Large intestine (tissue), 3 donors: Measurements from ENCODE around the gene CEP131. TPM values are rescaled to one million over a fixed set of nuclear protein-coding genes. Genes with fewer than 3 reads are reported as not detected.

Experiments used
- DNase-seq, 2 donors: peaks; one replicate each; pipeline versions ENCODE4 v3.0.0 to v3.0.0-alpha.2; 2013
- H3K27ac ChIP-seq: one replicate; pipeline ENCODE4 v1.5.1; 2013; ENCODE audit warnings: low read length
- H3K27me3 ChIP-seq: 2 replicates; pipeline ENCODE4 v1.6.1; 2013; ENCODE audit warnings: low read length; ENCODE audit not compliant: control insufficient read depth, insufficient read depth
- H3K36me3 ChIP-seq: 2 replicates; pipeline ENCODE4 v1.6.1; 2013; ENCODE audit warnings: low read length; ENCODE audit not compliant: control insufficient read depth, insufficient read depth
- H3K4me1 ChIP-seq: one replicate; pipeline ENCODE4 v1.6.1; 2013; ENCODE audit warnings: low read length; ENCODE audit not compliant: control insufficient read depth, insufficient read depth
- H3K4me3 ChIP-seq: one replicate; pipeline ENCODE4 v1.5.1; 2013; ENCODE audit warnings: low read length
- H3K9me3 ChIP-seq: one replicate; pipeline ENCODE4 v1.6.1; 2013; ENCODE audit warnings: mild to moderate bottlenecking, low read depth, low read length, moderate library complexity; ENCODE audit not compliant: control insufficient read depth
- WGBS: methylation state at CpG from one replicate; pipeline ENCODE4 v1.1.5; 2013; ENCODE audit warnings: low lambda C conversion rate; ENCODE audit not compliant: insufficient coverage; 5-methylcytosine and 5-hydroxymethylcytosine counted together
- polyA plus RNA-seq: library from polyadenylated mRNA; unstranded; fragments of 120-200 nt; gene quantifications from one replicate; pipeline ENCODE4 v1.2.1, GENCODE V29; 2013

The CEP131 gene
- polyA plus RNA-seq, 1 donor: 9.0 TPM

DNA sequence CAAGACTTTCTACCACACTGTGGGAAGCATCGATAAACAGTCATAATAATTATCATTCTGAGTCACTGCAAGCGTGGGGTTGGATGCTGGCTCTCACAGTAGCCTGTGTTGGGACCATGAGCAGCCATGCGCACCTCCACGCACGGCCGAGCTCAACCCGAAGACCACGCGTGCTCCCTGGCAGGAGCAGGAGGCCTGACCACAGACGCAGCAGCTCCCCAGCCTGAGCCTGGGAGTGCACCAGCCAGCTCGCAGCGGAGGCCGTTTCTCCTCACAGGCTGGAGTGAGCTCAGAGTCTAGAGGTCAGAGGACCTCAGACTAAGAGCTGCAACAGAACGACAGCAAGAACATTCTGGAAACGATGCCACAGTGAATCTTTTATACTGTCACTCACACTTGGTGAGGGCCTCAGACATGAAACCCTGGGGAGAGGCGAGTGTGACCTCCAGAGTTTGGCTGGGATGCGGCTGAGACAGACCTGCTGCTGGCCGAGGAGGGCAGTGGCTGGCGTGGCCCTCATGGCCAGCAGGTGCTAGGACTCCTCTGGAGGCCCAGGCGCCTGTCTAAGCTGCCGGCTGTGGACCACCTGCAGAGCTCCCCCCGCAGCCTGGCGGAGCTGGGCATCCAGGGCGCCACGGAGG, 22.4 kb upstream of the CEP131 start:
- WGBS: no CpG with 5 or more reads among the region's 25 CpGs
- Histone ChIP-seq H3K36me3 (peaks cover 30% of the 10 kb centered on the region), H3K27me3 (no peaks in the 10 kb centered on the region), H3K4me3 (no peak overlapping the region), H3K4me1 (peaks cover under 1% of the 10 kb centered on the region), H3K9me3 (peaks cover 12% of the 10 kb centered on the region), H3K27ac (no peak overlapping the region)
- DNase-seq: no peak

DNA sequence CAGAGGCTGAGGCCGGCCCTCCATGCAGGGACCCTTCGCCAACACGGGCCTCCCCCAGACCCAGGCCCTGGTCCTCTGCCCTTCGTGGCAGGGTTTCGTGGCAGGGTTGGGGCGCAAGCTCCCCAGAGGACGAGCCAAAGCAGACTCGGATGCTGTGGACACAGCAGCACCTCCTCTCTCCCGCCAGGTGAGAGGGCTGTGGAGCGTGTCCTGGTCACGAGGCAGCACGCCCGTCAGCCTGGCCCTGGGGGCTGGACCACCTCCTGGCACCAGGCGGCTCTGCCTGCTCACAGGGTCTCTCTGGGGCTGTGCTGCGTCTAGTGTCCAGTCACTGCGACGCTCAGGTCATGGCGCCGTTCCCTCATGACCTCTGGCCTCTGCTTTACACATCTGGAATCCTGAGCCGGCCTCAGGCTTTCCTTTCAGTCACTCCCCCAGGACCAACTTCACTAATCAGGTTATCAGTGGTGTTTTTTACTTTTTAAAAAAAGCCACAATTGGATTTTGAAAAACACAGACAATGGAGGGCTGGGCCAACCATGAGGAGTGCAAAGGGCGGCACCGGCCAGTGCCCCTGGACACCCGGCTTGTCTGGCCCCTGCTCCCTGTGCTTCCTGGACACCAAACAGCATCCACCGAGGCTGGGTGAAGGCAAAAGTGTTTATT, 21.7 kb upstream of the CEP131 start:
- peaks cover 5% of the 10 kb centered on the region for H3K4me1 ChIP-seq
- no peak overlapping the region for H3K27ac ChIP-seq
- H3K36me3 ChIP-seq: peaks cover 23% of the 10 kb centered on the region
- H3K9me3 ChIP-seq: peaks cover 7% of the 10 kb centered on the region
- no peak overlapping the region for H3K4me3 ChIP-seq
- no peak for DNase-seq
- no peaks in the 10 kb centered on the region for H3K27me3 ChIP-seq
- no CpG with 5 or more reads among the region's 24 CpGs for WGBS

DNA sequence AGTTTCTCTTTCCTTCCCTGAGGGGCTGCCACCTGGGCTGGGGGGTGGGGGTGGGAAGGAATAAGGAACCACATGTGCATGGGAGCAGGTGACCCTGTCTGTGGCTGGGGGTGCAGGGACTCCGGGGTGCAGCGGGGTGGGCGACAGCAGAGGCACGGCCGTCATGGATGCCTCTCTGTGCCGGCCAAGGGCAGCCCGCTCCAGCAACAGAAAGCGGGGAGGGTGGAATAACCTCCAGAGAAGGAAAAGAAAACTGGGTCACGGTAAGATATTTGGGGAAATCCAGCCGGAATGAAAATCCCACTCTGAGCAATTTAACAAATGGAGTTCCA, 20.5 kb upstream of the CEP131 start:
- 100% methylated on average over 1 of the region's 10 CpGs for WGBS

DNA sequence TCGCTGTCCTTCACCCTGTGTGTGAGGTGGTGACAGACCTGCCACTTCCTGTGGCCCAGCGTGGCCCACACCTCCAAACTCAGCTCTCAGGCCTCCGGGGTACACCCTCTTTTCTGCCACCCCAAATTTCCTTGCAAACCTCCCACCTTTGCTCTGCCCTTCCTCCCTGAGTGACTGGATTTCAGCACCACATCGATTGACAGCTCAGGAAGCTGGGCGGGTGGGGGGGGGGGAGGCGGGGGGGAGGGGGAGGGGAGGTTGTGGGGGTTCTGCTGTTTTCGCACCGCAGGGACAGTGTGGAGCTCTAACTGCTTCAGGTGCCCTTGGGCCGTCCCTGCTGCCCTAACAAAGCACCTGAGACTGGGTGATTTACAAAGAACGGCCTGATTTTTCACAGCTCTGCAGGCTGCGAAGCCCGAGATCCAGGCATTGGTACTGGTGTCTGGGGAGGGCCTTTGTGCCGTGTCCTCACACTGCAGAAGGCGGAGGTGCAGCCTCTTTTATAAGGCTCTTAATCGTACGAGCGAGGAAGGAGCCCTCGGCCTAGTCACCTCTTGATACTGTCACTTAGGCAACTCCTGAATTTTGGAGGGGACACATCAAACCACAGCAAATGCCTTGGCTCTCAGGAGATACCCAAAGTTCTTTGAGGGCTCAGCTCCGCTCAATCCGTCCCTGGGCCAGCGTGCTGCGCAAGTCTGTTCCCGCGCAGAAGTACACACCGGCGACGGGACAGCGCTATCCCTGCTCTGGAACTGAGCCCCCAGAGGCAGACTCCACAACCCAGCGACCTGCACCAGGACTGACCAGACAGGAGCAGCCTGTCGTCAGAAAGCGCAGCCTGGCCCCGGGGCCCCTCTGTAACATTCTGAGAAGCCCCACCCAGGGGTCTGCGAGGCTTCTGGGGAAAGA, 19.9 kb upstream of the CEP131 start:
- H3K9me3 ChIP-seq: peaks cover 3% of the 10 kb centered on the region
- no peak overlapping the region for H3K27ac ChIP-seq
- H3K27me3 ChIP-seq: no peaks in the 10 kb centered on the region
- no CpG with 5 or more reads among the region's 33 CpGs for WGBS
- no peak for DNase-seq
- H3K36me3 ChIP-seq: peaks cover 16% of the 10 kb centered on the region
- peaks cover 9% of the 10 kb centered on the region for H3K4me1 ChIP-seq
- H3K4me3 ChIP-seq: no peak overlapping the region

More for the DNA sequence above, 20.5 kb upstream of the CEP131 start:
- H3K4me1 ChIP-seq: peaks cover 5% of the 10 kb centered on the region
- H3K36me3 ChIP-seq: peaks cover 16% of the 10 kb centered on the region
- no peaks in the 10 kb centered on the region for H3K27me3 ChIP-seq
- DNase-seq: no peak
- H3K9me3 ChIP-seq: peaks cover 3% of the 10 kb centered on the region
- H3K27ac ChIP-seq: no peak overlapping the region
- no peak overlapping the region for H3K4me3 ChIP-seq

DNA sequence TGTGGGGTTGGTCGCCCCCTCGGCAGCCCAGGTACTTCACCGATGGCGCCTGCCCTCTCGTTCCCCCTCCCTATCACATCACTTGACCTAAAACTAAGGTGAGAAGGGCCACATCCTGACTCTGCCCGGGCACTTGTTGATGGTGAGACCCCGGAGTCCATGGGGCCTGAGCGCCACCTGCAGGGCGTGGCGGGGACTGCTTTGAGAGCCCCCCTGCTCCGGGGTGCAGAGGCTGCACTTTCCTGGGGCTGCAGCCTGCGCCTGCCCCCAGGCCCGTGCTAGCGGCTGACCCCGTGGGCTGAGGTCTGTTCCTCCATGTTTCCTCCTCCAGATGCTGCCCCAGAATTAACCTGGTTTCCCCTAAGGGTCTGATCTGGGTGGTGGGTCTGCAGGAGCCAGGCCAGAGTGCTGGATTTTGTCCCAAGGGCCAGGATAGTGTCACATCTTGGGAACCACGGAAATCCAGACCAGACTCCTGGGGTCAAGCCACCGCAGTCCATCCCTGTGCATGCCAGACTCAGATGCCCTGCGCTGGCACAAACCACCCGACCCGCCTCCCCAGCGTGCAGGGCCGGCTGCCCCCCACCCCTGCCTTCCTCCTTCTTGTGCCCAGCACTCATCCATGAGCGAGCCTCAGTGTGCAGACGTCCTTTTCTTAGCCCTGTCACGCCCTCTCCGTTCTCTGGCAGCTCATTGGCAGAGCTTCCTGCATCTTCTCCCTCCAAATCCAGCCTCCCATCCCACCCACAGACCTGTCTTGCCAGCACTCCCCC, 19.1 kb upstream of the CEP131 start:
- WGBS: 80% methylated on average over 1 of the region's 26 CpGs
- Histone ChIP-seq H3K27me3 (no peaks in the 10 kb centered on the region), H3K27ac (no peak overlapping the region), H3K4me3 (no peak overlapping the region), H3K4me1 (peaks cover 17% of the 10 kb centered on the region), H3K9me3 (peaks cover 3% of the 10 kb centered on the region), H3K36me3 (peaks cover 17% of the 10 kb centered on the region)
- peak in 1 of 2 donors; percentile 26 for DNase-seq

DNA sequence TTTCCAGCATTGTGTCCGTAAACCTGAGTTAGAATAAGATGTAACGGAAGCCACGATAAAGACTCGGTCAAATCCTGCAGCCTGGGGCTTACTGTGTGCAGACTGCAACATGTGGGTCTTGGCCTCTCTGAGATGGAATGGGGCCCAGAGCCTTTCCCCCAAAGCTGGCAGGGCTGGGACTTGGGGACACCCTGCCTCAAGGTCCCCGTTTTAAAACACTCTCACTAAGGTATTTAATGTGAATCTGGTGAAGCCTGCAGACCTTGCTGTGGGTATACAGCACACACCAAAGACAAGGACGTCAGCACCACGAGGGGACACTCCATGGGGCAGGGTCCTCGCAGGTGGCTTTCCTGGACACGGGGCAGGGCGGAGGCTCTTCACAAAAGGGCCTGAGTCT, 18.4 kb upstream of the CEP131 start:
- H3K4me3 ChIP-seq: no peak overlapping the region
- H3K27me3 ChIP-seq: no peaks in the 10 kb centered on the region
- H3K4me1 ChIP-seq: peaks cover 17% of the 10 kb centered on the region
- WGBS: no CpG with 5 or more reads among the region's 10 CpGs
- no peak for DNase-seq
- H3K9me3 ChIP-seq: peaks cover 1% of the 10 kb centered on the region
- no peak overlapping the region for H3K27ac ChIP-seq
- H3K36me3 ChIP-seq: peaks cover 14% of the 10 kb centered on the region

DNA sequence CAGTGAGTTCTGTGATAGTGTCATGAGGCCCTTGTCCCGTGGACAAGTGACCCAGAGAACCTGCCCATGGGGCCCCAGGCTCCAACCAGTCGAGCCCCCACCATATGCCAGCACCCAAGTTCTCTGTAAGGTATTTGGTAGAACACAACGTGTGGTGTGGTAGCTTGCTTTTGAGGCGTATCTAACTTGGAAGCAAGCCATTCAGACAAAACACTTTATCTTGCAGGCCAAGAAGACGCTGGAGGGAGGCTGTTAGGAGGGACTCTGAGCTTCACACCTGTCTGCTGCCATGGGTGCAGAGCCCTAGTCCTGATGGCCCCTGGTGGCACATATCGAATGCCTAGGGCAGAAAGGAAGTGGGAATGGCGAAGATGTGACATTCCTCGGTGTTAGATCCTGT, 18.0 kb upstream of the CEP131 start:
- peaks cover 17% of the 10 kb centered on the region for H3K4me1 ChIP-seq

DNA sequence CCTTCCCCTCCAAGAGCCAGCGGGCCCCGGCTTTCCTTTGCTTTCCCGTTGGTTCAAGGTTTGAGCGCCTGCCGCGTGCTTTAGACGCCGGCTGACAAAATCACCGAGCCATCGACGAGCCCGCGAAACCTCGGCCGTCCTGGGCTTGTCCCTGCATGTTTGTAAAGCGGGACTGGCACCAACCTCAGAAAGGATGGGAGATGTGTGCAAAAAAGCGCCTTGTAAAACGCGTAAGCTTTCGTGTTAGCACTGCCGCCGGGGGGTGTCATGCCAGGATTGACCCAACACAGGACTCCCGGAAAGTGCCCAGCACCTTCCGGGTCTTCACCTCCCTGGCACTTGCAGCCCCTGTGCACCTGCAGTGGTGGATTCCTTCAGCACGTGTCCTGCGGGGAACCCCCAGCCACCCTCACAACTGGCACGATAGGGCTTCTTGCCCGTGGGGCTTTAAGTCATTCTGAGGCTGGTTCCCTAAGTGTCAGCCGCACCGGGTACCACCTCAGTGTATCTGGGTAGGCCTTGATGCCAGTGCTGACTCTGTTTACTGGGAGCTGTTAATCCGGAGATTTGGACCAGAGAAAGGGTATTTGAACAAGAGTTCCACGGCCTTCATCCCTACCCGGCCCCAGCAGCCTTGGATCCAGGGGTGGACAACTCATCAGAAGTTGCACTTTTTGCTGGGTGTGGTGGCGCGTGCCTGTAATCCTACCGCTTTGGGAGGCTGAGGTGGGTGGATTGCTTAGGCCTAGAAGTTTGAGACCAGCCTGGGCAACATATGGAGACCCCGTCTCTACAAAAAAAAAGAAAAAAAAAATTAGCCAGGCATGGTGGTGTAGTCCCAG, 17.2 kb upstream of the CEP131 start:
- Histone ChIP-seq H3K27ac (no peak overlapping the region), H3K4me1 (peaks cover 17% of the 10 kb centered on the region), H3K4me3 (peak overlapping the region; percentile 75), H3K27me3 (no peaks in the 10 kb centered on the region), H3K36me3 (peaks cover 10% of the 10 kb centered on the region), H3K9me3 (no peaks in the 10 kb centered on the region)
- no CpG with 5 or more reads among the region's 37 CpGs for WGBS
- no peak for DNase-seq

More for the DNA sequence above, 18.0 kb upstream of the CEP131 start:
- H3K27ac ChIP-seq: no peak overlapping the region
- H3K9me3 ChIP-seq: no peaks in the 10 kb centered on the region
- DNase-seq: no peak
- no peak overlapping the region for H3K4me3 ChIP-seq
- H3K27me3 ChIP-seq: no peaks in the 10 kb centered on the region
- WGBS: no CpG with 5 or more reads among the region's 8 CpGs
- peaks cover 11% of the 10 kb centered on the region for H3K36me3 ChIP-seq

DNA sequence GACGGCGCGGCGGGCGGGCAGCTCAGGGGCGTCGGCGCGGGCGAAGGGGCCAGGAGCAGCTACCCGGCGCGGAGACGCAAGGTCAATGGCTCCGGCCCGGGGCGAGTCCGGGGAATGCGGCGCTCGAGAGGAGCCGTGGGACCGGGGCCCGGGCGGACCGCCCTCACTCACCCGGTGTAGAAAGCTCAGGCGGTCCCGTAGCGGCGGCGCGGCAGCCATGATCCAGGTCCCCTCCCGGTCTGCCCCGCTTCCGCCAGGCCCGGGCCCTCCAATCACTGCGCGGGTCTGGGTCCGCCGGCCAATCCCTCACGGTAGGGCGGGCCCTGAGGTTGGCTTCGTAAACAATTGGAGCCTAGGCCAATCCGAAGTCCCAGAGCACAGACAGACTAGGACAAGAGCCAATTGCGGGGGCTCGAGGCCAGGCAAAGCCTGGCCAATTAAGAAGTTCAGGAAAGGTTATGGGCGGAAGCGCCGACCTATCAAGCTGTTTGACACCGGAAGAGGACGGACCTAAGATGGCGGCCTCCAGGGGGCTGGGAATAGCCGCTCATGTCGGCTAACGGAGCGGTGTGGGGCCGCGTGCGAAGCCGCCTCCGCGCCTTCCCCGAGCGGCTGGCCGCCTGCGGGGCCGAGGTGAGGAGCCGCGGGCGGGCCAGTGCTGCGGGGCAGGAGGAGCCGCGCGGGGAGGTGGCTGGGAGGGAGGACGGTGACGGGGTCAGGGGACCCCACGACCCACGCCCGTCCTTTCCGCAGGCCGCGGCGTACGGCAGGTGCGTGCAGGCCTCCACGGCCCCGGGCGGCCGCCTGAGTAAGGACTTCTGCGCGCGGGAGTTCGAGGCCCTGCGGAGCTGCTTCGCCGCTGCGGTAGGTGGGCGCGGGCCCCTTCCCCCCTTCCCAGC, 16.3 kb upstream of the CEP131 start, which contains the start of the genes NDUFAF8 and TEPSIN:
Gene NDUFAF8, plus strand, starts transcription at position 504 of the 899 bp plus-strand sequence. Its CDS starts 46 bp downstream, at position 550.
Gene TEPSIN, minus strand, starts transcription at position 241 of the 899 bp plus-strand sequence. Its CDS starts 22 bp downstream, at position 219.
- Histone ChIP-seq H3K27ac (no peak within 1 kb of the TSS), H3K4me1 (peaks cover 17% of the 10 kb centered on the region), H3K9me3 (no peaks in the 10 kb centered on the region), H3K36me3 (peaks cover 10% of the 10 kb centered on the region), H3K4me3 (peak within 1 kb of the TSS; percentile 75), H3K27me3 (no peaks in the 10 kb centered on the region)
- DNase-seq: peak; percentile 98 to 99
- WGBS: no CpG with 5 or more reads among the region's 100 CpGs
